ENCODE measurements around the gene FAM124A. TPM values are rescaled to one million over a fixed set of nuclear protein-coding genes. Genes with fewer than 3 reads are reported as not detected.

The FAM124A gene
- total RNA-seq, 1 experiment from 2014 or later = 3.1 TPM

GRCh38 chr13:51235186-51235585 is 13.0 kb downstream of the FAM124A start:
- no peak for ATAC-seq
- CTCF ChIA-PET = interaction anchor here (1.0 kb wide), 1 partner anchor 51 kb away, joined by 3 read pairs; no protein-coding TSS in a partner anchor
- no peaks in the 10 kb centered on the region for H3K36me3 ChIP-seq (ENCODE audit: control insufficient read depth in 1 of 2, insufficient read depth in 2 of 2, low read length in 2 of 2)
- no peaks in the 10 kb centered on the region for H3K9me2 ChIP-seq (ENCODE audit: insufficient read depth)
- no peak overlapping the region for H2AFZ ChIP-seq (ENCODE audit: low read depth, low read length, poor library complexity, severe bottlenecking)
- RAD21 ChIA-PET (ENCODE audit: low non-redundant PET in 1 of 2, low total read pairs in 2 of 2, uncharacterized antibody in 2 of 2, unreplicated experiment in 2 of 2) = no interaction called here
- POLR2A ChIA-PET = no interaction called here
- H3K4me1 ChIP-seq (ENCODE audit: control insufficient read depth in 1 of 2, insufficient read depth in 2 of 2, low read length in 2 of 2) = no peaks in the 10 kb centered on the region
- no peak overlapping the region for H3K4me3 ChIP-seq (replicated peaks in 1 of 2; ENCODE audit: low read depth in 1 of 2, low read length in 2 of 2)
- TF ChIP-seq FOSL1 (IDR thresholded peaks at IDR 0.05; ENCODE audit: low read depth) (no peak), EZH2 (IDR thresholded peaks at IDR 0.05) (no peak), CTCF (IDR thresholded peaks at IDR 0.05 in 2 of 3, conservative IDR thresholded peaks at IDR 0.05 in 1 of 3; ENCODE audit: borderline replicate concordance in 1 of 3, insufficient read depth in 1 of 3, low read depth in 2 of 3, low read length in 2 of 3) (no peak), EZH2phosphoT487 (IDR thresholded peaks at IDR 0.05; ENCODE audit: borderline replicate concordance) (no peak), ZBTB33 (IDR thresholded peaks at IDR 0.05; ENCODE audit: extremely low read depth, insufficient replicate concordance, low read length) (no peak), REST (IDR thresholded peaks at IDR 0.05; ENCODE audit: low read depth) (no peak), YY1 (IDR thresholded peaks at IDR 0.05; ENCODE audit: extremely low read depth, insufficient replicate concordance, low read depth, low read length) (no peak), ZFX (IDR thresholded peaks at IDR 0.05) (no peak)
- no peak for DNase-seq (ENCODE audit: low read depth, low spot score)
- BruUV-seq (replicated peaks) = no TSS peak
- no peak overlapping the region for H3K9ac ChIP-seq (ENCODE audit: low read length)
- no peak overlapping the region for H3K4me2 ChIP-seq (ENCODE audit: low read length)
- H4K20me1 ChIP-seq (ENCODE audit: insufficient read depth) = no peaks in the 10 kb centered on the region
- H3K27me3 ChIP-seq (ENCODE audit: insufficient read depth, low read length) = no peaks in the 10 kb centered on the region
- H3K27ac ChIP-seq (ENCODE audit: low read depth, low read length) = no peak overlapping the region
- H3K79me2 ChIP-seq (ENCODE audit: insufficient read depth, low read length) = no peaks in the 10 kb centered on the region
- H3K9me3 ChIP-seq (ENCODE audit: control insufficient read depth in 1 of 2, insufficient read depth in 1 of 2, low read depth in 1 of 2, low read length in 2 of 2) = no peaks in the 10 kb centered on the region
- intact Hi-C loops (cut with micrococcal nuclease) = no loop called here
